NK-92 (cell line): ENCODE results near the gene SLC39A2.
"Not testable (repeated sequence)": the region's sequence is repeated elsewhere in the genome, so short reads cannot be mapped to it uniquely, and the experiment has no call there.

Experiments
- DNase-seq: peaks from one replicate; lab custom pipeline; 2025; ENCODE audit not compliant: unreplicated experiment; lab: John Stamatoyannopoulos, UW

The SLC39A2 gene

GRCh38 chr14:21024585-21025370, 25.7 kb downstream of the SLC39A2 start, which contains the start of gene NDRG2:
Gene NDRG2, minus strand, starts transcription at chr14:21025061. Its CDS starts 1,746 bp downstream, at chr14:21023315.
- DNase-seq = no peak

- DNase-seq = no peak
Observed at GRCh38 chr14:21025371-21026273, 26.5 kb downstream of the SLC39A2 start.

- DNase-seq = no peak
Observed at GRCh38 chr14:21026274-21026987, 27.3 kb downstream of the SLC39A2 start.

GRCh38 chr14:21026988-21027315, 27.9 kb downstream of the SLC39A2 start:
- DNase-seq = no peak

- DNase-seq = no peak
Observed at GRCh38 chr14:21029917-21030316, 30.8 kb downstream of the SLC39A2 start, which contains the start of gene TPPP2. Gene TPPP2, plus strand, starts transcription at chr14:21030217. Its CDS starts 365 bp downstream, at chr14:21030582.

- no peak for DNase-seq
Observed at GRCh38 chr14:21030531-21030930, 31.4 kb downstream of the SLC39A2 start.

- DNase-seq = no peak
Observed at GRCh38 chr14:21032326-21033132, 33.4 kb downstream of the SLC39A2 start.

- DNase-seq = no peak
Observed at GRCh38 chr14:21033133-21033698, 34.1 kb downstream of the SLC39A2 start.

GRCh38 chr14:21034707-21035106, 35.6 kb downstream of the SLC39A2 start, which contains the start of gene RNASE13:
Gene RNASE13, minus strand, starts transcription at chr14:21034807. Its CDS starts 519 bp downstream, at chr14:21034288.
- DNase-seq = no peak

- DNase-seq = no peak
Observed at GRCh38 chr14:21036751-21037150, 37.7 kb downstream of the SLC39A2 start.

GRCh38 chr14:21037156-21037555, 38.1 kb downstream of the SLC39A2 start:
- DNase-seq = no peak

GRCh38 chr14:21038441-21039422, 39.6 kb downstream of the SLC39A2 start:
- no peak for DNase-seq

GRCh38 chr14:21039585-21040369, 40.7 kb downstream of the SLC39A2 start:
- DNase-seq = no peak

GRCh38 chr14:21040370-21040925, 41.4 kb downstream of the SLC39A2 start:
- DNase-seq = no peak

- DNase-seq = not testable (repeated sequence)
Observed at GRCh38 chr14:21040941-21041340, 41.8 kb downstream of the SLC39A2 start.

- DNase-seq = no peak
Observed at GRCh38 chr14:21041676-21042433, 42.8 kb downstream of the SLC39A2 start, which contains the start of gene RNASE7. Gene RNASE7, plus strand, starts transcription at chr14:21042362. Its CDS starts 631 bp downstream, at chr14:21042993.

- no peak for DNase-seq
Observed at GRCh38 chr14:21042918-21043317, 43.8 kb downstream of the SLC39A2 start.
